HG03135 (cell line): ENCODE data around the gene C2CD5.
"Not testable (repeated sequence)": the region's sequence is repeated elsewhere in the genome, so short reads cannot be mapped to it uniquely, and the experiment has no call there.

Experiments
- ATAC-seq: cut with Tn5 transposase; IDR thresholded peaks from one replicate; pipeline ENCODE4 v1.9.1; 2021; ENCODE audit warnings: mild to moderate bottlenecking, moderate library complexity; ENCODE audit not compliant: unreplicated experiment

C2CD5 gene, protein sequence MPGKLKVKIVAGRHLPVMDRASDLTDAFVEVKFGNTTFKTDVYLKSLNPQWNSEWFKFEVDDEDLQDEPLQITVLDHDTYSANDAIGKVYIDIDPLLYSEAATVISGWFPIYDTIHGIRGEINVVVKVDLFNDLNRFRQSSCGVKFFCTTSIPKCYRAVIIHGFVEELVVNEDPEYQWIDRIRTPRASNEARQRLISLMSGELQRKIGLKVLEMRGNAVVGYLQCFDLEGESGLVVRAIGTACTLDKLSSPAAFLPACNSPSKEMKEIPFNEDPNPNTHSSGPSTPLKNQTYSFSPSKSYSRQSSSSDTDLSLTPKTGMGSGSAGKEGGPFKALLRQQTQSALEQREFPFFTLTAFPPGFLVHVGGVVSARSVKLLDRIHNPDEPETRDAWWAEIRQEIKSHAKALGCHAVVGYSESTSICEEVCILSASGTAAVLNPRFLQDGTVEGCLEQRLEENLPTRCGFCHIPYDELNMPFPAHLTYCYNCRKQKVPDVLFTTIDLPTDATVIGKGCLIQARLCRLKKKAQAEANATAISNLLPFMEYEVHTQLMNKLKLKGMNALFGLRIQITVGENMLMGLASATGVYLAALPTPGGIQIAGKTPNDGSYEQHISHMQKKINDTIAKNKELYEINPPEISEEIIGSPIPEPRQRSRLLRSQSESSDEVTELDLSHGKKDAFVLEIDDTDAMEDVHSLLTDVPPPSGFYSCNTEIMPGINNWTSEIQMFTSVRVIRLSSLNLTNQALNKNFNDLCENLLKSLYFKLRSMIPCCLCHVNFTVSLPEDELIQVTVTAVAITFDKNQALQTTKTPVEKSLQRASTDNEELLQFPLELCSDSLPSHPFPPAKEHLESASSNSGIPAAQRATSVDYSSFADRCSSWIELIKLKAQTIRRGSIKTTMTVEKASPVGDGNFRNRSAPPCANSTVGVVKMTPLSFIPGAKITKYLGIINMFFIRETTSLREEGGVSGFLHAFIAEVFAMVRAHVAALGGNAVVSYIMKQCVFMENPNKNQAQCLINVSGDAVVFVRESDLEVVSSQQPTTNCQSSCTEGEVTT

DNA sequence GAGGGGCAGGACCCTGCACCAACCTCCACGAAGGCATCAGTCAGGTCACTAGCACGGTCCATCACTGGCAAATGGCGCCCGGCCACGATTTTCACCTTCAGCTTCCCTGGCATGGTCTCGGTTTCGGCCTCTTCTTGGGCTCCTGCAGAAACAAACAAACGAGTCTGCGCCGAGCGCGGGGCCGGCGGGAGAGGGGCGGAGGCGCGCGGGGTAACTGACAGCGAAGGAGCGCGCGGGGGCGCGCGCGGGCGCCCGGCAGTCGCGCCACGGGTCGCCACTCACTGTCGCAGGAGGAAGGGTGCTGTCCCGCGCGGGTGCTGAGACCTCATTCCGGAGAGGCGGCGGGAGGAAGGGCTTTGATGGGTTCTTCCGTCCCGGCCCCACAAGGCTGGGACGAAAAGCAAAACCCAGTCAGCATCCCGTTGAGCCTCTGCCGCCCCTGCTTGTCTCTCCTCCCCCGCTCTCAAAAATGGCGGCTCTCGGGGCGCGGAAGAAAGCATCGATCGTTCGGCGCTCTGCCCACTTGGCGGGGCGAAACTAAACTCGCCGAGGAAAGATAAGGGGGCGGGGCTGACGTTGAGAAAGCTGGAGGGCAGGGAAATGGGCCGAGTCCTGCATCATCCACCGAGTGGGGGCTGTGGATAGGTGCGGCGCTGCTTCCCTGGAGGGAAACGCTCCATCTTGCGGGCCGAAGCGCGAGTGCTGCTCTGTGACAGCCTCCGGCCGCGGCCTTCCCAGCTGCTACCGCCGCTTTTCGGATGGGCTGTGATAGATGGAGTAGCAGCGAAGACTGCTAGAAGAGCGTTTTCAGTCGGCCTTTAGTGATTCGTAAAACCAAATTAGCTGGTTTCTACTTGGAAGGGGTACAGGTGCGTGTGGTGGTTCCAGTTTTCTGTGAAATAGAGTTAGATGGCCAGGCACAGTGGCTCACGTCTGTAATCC, at the start of gene C2CD5:
C2CD5 (minus strand) TSS at position 505 of the 942 bp plus-strand sequence; CDS start at position 113, 392 bp downstream.
- peak; percentile 72 for ATAC-seq

- ATAC-seq: no peak
Observed at GRCh38 chr12:22593864-22594263, 49.5 kb upstream of the C2CD5 start.

GRCh38 chr12:22588817-22589216, 44.5 kb upstream of the C2CD5 start:
- no peak for ATAC-seq

GRCh38 chr12:22578328-22578727, 34.0 kb upstream of the C2CD5 start:
- ATAC-seq: no peak

DNA sequence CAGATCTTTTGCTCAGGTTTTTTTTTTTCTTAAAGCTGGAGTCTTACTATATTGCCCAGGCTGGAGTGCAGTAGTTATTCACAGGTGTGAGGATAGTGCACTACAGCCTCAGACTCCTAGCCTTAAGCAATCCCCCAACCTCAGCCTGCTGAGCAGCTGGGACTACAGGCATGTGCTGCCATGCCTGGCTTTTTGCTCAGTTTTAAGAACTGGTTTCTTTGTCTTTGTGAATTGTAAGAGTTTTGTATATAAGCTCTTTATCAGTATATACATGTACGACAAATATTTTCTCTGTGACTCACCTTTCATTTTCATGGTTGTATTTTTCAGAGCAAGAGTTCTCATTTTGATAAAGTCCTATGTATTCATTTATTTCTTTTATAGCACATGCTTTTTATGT, 33.3 kb upstream of the C2CD5 start:
- no peak for ATAC-seq

- no peak for ATAC-seq
Observed at GRCh38 chr12:22576473-22576872, 32.1 kb upstream of the C2CD5 start.

DNA sequence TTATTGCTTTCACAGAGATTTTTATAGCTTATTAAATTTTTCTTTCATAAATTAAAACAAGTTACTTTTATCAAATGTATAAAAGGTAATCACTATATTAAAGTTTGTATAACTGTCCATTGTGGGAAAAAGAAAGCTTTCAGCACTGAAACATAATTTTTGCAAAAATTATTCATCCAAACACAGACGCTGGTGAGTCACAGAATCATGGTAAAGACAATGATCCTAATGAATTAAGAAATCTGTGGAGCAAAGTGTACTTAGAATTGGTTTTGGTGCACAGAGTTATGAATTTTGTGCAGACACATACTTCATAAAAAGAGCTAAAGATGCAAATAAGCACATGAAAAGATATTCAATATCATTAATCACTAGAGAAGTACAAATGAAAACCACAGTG, 31.7 kb upstream of the C2CD5 start:
- ATAC-seq: no peak

GRCh38 chr12:22574921-22575320, 30.6 kb upstream of the C2CD5 start:
- ATAC-seq: no peak

- no peak for ATAC-seq
Observed at GRCh38 chr12:22573181-22573580, 28.8 kb upstream of the C2CD5 start.

GRCh38 chr12:22569253-22569652, 24.9 kb upstream of the C2CD5 start:
- ATAC-seq: no peak

GRCh38 chr12:22562036-22563028, 18.0 kb upstream of the C2CD5 start:
- no peak for ATAC-seq

GRCh38 chr12:22554750-22555149, 10.4 kb upstream of the C2CD5 start:
- ATAC-seq: not testable (repeated sequence)

DNA sequence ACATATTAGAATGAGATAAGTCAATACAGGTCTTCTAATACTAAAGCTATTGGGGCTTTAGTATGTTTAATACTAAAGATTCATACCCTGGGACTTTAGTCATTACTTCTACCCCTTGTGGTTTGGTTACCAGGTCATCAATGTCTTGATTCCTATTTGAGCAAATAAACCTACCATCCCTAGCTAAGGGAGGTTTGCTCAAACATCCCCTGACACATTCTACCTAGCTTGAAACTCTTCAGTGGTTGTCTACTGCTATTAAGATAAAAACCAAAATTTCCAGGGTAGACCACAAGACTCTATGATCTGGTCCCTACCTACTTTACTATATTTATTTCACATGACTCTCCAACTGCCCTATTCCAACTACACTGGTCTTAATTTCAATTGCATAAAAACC, 7.3 kb upstream of the C2CD5 start:
- ATAC-seq: no peak

DNA sequence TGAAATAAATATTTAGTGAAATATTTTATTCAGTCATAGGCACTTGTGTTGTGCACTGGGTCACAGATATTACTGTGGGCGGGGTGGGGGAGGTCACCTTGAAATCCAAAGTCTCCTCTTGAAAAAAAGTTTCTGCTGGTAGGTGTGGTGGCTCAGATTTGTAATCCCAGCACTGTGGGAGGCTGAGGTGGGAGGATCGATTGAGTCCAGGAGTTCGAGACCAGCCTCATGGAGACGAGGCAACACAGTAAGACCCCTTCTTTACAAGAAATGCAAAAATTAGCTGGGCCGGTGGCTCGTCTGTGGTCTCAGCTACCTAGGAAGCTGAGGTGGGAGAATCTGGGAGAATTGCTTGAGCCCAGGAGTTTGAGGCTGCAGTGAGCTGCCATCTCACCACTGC, 913 bp upstream of the C2CD5 start:
- no peak for ATAC-seq

- ATAC-seq: peak; percentile 49
Observed at GRCh38 chr12:22543246-22544037, 900 bp downstream of the C2CD5 start.

DNA sequence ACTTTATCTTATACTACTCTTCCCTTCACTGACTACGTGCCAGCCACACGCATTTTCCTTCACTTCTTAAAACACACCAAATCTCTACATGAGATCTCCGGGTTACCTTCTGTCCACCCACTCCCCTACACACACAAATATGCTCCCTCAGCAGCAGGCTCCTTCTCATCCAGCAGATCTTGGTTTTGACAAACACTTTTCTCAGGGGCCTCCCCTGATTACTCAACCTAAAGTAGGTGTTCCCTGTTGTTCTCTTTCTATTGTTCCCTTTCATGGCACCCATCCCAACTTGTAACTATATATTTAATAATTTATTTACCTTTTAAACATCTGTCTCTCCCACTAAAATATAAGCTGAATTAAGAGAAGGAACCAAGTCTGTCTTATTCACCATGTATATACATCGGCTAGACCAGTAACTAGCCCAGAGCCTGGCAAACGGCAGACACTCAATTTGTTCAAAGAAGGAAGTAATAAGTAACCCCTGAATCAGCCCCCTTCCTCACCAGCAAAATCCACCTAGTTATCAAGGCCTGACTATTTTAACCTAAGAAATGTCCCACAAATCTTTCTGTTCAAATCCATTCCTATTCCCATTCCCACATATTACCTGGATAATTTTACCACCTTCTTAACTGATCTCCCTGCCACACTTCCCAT, 2.7 kb downstream of the C2CD5 start:
- ATAC-seq: no peak

- no peak for ATAC-seq
Observed at GRCh38 chr12:22539055-22539454, 5.3 kb downstream of the C2CD5 start.

- no peak for ATAC-seq
Observed at GRCh38 chr12:22538311-22538710, 6.0 kb downstream of the C2CD5 start.
